Measurements from ENCODE around the gene PWP1.

- TF ChIP-seq EZH2 (IDR thresholded peaks at IDR 0.05; ENCODE audit: borderline replicate concordance, insufficient read depth, low read depth, low read length, poor library complexity, severe bottlenecking) (no peak), CTCF (IDR thresholded peaks at IDR 0.05) (no peak)
These were observed 33.8 kb upstream of the PWP1 start for GRCh38 chr12:107651571-107652449.
